HG02759 (cell line): Measurements from ENCODE around the gene PLCG1.

ENCODE experiments used
- ATAC-seq: cut with Tn5 transposase; IDR thresholded peaks from one replicate; pipeline ENCODE4 v1.9.1; 2021; ENCODE audit warnings: mild to moderate bottlenecking, moderate library complexity; ENCODE audit not compliant: unreplicated experiment

PLCG1 gene

DNA sequence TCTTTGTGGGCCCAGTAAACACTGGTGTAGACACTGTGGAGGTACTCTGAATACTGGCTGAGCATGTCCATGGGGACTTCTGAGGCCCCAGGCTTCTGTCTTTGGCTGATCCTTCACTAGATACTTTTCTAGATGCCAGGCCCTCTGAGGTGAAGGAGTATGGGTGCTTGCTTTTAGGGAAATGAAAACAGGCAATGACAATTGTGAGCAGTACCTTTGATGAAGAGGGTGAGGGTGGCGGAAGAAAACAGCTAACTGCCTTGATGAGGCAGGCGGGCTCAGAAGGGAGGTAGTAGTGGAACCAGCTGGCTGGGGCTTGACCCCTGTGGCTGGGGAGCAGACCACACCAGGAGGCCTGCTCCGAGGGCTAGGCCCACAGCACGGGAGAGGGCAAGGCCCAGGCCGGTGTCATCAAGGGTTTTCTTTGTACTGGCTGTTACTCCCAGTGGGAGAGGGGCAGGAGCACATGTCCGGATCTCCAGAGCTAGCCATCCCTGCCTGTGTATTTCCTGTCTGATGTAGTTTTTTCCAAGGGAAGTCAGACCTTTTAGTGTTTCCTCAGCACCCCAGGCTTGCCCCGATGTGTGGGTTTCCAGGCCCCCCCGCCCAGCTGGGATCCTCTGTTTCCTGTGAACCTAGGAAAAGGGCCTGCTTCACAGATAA is 3.9 kb downstream of the PLCG1 start:
- no peak for ATAC-seq

DNA sequence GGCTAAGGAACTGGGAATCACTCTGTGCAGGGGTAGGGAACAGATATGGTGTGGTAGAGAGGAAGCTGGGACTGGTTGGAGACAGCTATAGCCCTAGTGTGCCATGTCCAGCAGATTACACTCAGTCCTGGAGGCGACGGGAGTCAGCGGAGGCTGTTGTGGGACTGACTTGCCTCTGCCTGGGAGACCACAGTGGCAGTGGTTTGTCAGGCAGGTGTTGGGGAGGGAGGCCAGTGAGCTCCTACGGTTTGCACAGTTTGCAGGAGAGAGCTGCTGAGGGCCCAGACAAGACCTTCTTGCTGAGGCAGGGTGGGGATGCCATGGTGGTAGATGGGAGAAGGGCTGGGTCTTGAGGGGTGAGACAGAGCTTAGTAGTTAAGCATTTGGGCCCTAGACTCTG is 4.9 kb downstream of the PLCG1 start:
- no peak for ATAC-seq

DNA sequence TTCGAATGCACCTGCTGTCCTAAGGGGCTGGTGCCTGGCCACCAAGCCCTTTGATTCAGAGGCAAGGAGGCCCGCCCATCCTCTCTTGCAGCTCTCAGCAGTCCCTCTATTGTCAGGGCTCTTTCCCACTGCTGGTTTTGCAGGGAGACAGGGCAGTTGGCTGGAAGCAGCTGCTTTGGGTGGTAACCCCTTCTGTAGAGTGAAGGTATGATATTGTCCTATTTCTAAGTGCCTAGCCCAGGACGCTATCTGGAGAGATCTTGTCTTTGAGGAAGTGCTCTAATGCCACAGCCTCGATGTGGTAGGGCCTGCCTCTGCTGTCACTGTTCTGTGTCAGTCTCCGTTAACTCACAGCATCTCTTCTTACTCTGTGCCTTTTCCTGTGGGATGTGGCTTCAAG is 5.6 kb downstream of the PLCG1 start:
- ATAC-seq: no peak

DNA sequence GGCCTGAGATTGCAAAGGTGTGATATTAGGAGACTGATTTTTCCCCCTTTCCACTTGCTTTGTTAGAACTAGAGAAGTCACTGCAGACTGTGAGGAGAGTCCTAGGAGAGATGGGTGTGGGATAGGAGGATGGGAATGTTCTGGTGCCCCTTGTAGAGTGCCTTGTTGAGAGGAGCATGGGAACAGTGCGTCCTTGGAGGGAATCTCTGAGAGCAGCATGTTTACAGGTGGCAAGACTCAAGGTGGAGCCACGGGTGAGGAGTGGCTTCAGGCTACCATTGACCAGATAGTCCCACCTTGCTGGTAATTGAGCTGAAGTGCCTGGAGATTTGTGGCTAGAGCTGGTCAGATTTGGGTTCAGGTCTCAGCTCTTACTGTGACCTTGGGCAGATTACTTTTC is 6.0 kb downstream of the PLCG1 start:
- ATAC-seq: no peak

DNA sequence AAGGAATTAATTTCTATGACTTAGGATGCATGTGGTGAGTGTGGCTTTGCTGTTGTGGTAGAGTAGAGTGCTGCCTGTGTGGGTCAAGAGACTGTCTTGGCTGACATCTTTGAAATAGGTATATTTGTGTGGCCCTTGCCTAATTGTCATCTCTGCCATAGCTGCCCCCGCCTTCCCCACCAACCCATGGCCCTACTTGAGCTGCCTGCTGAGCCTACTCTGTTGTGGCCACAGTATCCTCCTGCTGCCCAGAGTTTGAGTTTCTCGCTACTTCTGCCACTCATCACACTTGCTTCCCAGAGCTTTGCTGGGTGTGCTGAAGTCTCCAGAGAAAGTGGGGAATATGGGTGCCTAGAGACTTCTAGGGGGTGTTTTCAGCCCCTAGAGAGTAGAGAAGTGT is 8.0 kb downstream of the PLCG1 start:
- ATAC-seq: no peak

DNA sequence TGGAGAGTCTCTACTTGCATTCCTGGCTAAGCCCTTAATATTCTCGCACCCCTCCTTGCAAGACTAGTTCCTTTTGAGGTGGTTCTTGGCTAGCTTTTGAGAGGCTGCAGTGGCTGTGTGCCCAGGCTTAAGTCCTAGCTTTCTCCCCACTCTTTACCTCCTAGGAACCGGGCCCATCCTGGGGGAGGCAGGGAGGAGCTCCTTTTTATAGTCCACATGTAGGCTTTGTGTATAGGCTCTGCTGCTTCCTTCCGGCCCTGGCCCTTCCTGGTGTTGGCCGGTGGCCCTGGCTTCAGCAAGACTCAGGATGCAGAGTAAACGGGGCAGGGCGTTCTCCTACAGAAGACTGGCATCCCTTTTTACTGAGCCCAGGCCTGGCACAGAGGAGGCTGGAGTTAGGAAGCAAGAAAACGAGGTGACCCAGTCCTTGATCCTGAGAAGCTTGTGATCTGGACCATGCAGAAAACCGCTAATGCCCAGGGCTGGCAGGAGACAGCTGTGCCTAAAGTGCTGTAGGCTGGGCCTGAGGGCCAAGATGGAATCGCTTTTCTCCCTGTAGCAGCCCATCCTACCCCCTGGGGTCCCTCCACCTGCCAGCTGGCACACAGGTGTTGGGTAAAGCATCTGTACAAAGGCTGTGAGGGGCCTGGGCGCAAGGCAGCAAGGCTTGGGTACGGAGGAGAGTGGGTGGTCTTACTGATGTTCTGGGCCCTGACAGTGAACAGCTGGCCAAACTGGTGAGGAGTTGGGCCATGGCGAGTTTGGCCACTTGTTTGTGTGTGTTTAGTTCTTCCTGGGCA is 8.7 kb downstream of the PLCG1 start:
- no peak for ATAC-seq

DNA sequence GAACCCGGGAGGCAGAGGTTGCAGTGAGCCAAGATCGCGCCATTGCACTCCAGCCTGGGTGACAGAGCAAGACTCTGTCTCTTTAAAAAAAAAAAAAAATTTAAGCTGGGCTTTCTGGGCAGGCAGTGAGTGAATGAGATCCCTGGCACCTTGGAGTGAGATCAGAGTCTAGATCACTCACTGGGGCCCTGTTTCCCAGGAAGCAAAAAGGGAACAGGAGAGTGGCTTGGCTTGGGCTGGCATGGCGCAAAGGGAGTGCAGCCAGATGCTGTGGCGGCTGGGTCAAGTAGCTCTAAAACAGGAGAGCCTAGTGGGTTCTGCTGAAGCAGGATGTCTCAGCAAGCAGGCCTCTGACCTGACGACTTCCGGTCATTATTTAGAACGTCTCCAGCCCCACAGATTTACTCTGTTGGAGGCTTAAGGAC is 10.4 kb downstream of the PLCG1 start:
- no peak for ATAC-seq

DNA sequence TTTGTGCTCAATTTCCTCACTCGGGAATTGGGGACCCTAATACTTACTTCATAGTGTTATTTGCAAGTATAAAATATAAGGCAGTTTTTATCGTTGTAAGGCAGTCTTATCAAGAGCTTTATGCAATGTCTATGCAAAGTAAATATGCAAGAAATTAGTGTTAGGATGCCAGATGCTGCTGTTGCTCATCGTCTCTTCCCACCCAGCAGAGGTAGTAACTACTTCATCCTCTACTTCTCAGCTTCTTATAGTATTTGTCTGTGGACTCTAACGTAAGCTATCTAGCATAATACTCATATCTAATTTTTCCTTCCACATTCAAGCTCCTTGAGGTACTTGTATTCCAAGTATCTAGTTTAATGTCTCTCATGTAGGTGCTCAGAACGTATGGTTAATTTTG is 11.6 kb downstream of the PLCG1 start:
- ATAC-seq: no peak

DNA sequence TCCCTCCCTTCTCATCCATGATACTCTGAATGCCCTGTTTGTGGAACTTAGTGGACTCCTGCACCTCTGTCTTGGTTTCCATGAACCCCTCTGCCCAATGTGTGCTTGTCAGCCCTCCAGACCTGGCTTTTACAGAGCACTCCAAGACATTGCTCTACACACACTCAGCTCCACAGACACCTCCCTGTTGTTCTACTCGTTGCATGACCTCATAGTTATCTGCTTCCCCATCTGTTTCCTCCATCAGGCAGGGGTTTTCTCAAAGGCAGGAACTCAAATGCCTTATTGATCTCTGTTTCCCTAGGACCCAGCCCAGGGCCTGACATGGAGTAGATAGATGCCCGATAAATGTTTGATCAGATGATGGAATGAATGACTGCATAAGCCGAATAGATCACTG is 13.3 kb downstream of the PLCG1 start:
- ATAC-seq: no peak

DNA sequence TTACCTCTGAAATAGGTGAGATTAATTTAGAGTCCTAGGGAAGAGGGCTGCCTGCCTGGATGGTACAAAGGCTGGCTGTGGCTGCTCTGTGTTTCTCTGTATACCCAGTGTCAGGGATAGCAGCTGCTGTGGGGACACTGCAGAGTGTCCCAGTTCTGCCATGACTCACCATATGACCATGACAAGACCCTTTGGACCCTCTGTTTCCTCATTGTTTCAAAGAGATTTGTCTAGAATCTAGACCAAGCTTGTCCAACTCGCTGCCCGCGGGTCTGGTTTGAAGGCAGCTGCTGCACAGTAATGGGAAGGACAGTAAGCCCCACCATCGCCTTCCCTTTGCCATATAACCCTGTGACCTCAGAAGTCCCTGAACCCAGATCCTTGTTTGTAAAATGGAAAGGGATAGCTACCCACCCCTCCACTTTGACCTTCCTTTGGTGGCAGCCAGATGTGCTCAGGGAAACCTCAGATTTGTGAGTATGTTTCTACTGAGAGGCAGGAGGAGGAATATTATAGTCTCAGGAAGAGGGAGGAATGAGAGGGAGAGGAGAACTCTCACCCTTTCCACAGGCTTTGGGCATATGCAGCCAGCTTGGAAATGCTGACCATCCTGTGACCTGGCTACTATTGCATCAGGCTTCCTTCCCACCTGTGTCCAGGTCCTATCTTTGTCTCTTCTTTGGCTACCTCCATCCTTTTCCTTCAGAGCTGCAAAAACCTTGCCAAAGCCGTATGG is 14.0 kb downstream of the PLCG1 start:
- no peak for ATAC-seq

DNA sequence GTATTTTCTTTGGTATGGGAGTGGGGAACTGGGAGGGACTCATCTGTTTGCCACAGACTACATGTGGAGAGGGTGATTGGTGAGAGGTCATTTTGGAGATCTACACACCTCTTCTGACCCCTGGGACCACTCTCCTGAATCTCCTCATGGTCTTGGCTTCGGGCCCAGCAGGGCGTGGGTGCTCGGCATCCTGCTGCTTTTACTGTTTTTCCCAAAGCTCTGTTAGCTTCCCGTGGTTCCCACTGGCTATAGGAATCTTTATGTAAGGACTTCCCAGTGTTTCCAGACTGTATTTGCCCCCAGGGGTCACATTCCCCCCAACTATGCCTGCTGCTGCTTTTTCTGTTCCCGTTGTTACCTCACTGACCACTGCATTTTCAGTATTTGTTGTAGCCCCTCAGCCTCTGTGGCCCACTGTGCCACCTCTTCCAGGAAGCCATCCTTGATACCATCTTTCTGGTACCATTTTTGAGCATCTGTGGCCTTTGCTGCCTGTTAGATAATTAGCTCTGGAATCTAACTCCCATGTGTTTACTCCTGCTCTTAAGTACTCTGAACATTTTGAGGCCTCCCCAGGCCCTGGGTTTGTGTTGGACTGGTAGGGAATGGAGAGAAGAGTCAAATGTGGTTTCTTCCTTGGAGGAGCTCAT is 14.9 kb downstream of the PLCG1 start:
- ATAC-seq: no peak

DNA sequence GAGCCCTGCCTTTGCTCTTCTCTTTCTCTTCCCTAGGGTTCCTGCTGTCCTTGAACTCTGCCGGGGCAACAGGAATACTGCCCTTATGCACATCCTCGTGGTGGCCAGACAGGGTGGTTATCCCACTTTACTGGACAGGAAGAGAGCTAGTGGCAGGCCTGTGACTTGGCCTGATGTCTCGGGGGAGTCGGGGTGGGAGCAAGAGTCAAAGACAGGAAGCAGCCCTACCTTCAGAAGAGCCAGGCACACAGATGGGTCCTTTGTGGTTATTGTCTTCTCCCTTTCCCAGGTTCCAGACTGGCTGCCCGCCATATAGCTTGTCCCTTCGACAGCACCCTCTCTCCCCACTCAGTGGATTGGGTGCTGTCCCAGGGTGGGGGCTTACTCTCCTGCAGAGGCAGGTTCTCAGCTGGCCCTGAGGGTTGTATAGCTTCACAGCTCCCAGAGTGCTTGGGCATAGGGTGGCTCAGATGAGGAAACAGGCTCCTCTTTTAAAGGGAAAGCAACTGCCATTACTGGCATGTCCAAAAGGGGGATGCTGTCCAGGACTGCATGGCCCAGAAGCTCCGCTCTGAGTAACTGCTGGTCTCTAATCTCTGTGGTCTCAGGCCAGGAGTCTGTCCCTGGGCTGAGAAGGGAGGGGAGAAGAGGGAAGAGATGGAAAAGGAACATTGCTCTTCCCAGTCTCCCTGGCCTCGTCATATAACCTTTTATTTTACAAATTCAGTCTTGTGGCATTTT is 17.3 kb downstream of the PLCG1 start:
- no peak for ATAC-seq

DNA sequence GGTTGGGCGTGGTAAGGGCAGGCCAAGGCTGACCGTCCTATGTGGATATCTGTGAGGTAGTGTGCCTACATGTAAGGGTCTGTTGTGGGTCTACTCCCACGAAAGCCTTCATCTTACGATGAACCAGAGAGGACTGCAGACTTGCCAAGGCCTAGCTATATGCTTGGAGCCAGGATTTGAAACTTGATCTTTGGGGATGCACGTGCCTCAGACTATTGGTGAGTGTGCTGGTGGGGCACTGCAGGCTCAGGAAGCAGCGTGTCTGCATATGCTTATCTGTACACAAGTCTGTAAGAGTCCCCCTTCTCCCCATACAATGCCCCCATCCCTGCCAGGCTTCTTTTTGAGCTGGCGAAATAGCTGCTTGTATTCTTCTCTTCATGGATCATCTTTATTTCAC is 17.9 kb downstream of the PLCG1 start:
- ATAC-seq: no peak

DNA sequence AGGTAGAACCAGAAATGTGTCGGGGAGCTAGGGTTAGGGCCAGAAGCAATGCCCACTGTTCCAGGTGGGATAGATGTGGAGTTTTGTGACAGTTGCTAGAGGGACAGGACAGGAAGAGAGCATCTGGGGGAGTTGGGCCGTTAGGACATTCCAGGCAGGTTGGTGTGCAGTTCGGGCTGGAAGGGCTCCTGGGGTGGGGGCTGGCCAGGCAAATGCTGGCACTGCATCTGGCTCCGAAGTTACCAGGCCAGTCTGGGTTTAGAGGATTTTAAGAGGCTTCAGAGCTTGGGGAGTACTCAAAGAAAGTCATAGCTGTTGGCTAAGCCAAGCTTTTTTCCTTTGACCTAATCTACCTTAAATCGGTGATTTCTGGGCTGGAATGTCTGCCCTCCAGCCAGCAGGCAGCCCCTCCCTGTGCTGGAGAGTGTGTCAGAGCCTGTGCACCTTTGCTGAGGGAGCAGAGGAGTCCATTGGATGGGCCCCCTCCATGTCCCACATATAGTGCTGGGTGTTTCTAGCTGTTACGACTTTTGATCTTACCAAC is 20.8 kb downstream of the PLCG1 start:
- ATAC-seq: no peak

DNA sequence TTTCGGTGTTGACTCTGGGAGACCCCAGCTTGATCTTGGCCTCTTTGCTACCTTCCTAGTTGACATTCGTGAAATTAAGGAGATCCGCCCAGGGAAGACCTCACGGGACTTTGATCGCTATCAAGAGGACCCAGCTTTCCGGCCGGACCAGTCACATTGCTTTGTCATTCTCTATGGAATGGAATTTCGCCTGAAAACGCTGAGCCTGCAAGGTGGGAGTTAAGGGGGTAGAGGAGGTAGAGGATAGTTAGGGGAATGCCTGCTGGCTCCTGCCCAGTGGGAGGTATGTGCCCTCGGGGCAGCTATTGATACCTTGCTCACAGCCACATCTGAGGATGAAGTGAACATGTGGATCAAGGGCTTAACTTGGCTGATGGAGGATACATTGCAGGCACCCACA is 22.2 kb downstream of the PLCG1 start:
- no peak for ATAC-seq

DNA sequence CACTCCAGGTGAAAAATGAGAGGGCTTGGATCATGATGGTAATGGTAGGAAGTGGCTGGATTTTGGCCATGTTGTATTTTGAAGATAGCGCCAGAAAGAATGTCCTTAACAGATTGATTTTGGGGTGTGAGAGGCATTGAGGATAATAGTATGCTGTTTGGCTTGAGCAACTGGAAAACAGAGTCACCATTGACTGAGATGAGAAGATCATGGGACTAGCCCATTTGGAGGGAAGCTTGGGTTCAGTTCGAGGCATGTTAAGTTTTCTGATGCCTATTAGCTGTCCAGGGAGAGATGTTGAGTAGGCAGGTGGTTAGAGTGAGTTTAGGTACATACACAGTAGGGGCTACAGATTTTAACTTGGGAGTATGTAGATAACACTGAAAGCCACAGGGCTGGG is 23.3 kb downstream of the PLCG1 start:
- no peak for ATAC-seq

DNA sequence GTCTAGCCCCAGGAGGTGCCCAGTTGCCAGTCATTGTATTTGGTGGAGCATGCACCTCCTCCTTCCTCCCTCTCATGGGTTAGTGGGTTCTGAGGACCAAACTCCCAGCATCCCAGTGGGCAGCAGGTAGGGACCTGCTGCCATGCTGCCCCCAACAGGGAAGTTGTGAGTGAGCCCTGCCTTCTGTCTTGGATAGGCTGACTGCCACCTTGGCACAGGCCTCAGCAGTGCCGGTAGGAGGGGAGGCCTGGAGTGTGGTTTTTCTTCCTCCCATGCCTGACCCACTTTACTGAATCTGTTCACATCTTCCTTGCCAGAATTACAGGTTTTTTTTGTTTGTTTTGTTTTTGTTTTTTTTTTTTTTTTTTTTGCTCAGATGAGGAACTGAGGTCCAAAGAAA is 24.5 kb downstream of the PLCG1 start:
- no peak for ATAC-seq

DNA sequence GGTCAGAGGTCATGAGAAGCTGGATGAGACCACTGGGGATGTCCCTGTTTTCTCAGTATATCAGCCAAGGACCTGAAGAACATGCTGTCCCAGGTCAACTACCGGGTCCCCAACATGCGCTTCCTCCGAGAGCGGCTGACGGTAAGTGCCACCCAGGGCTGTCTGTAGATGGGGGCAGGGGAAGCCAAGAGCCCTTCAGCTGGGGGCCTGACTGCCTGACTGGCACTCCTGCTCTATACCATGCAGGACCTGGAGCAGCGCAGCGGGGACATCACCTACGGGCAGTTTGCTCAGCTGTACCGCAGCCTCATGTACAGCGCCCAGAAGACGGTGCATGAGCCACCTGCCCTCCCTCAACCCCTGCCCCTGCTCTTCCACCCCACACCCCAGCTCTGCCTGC is 25.1 kb downstream of the PLCG1 start:
- no peak for ATAC-seq

DNA sequence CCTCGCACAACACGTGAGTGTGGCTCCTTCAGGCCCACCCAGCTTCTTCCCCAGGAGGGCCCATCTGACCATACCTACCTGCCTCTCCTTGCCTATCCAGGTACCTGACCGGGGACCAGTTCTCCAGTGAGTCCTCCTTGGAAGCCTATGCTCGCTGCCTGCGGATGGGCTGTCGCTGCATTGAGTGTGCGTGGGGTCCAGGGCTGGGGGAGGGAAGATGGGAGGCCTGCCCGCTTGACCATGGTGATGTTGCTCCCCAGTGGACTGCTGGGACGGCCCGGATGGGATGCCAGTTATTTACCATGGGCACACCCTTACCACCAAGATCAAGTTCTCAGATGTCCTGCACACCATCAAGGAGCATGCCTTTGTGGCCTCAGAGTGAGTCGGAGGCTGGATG is 26.5 kb downstream of the PLCG1 start:
- no peak for ATAC-seq
